Keratinocyte (primary cell): Measurements from ENCODE around the gene SRL. TPM values are rescaled to one million over a fixed set of nuclear protein-coding genes. Genes with fewer than 3 reads are reported as not detected.

ENCODE experiments used
- DNase-seq: peaks from one replicate; pipeline ENCODE4 v3.0.0-alpha.2; 2011; ENCODE audit warnings: low read depth, missing footprints, low spot score
- FAIRE-seq: peaks from 2 replicates; lab custom pipeline; 2011; peaks lifted over from hg19 to GRCh38; lab: Jason Lieb, UNC
- H2AFZ ChIP-seq: 2 replicates; pipeline ENCODE4 v1.6.0; 2012; ENCODE audit warnings: low read length, control low read depth, inconsistent platforms; ENCODE audit not compliant: control insufficient read depth
- H3K27ac ChIP-seq: 2 replicates; pipeline ENCODE4 v1.5.1; 2011; ENCODE audit warnings: low read length; ENCODE audit not compliant: control insufficient read depth, insufficient read depth
- H3K27me3 ChIP-seq: 3 replicates; pipeline ENCODE4 v1.6.0; 2011; ENCODE audit warnings: low read length; ENCODE audit not compliant: control insufficient read depth, insufficient read depth; ENCODE audit errors: extremely low read depth
- H3K36me3 ChIP-seq, 2 experiments: 2 replicates in 1 of 2; 3 replicates in 1 of 2; pipeline ENCODE4 v1.5.1; 2011; ENCODE audit warnings: low read length in 2 of 2, mild to moderate bottlenecking in 1 of 2; ENCODE audit not compliant: control insufficient read depth in 2 of 2, insufficient read depth in 2 of 2; ENCODE audit errors: extremely low read depth in 1 of 2
- H3K4me1 ChIP-seq: 3 replicates; pipeline ENCODE4 v1.5.1; 2011; ENCODE audit warnings: low read length; ENCODE audit not compliant: control insufficient read depth, insufficient read depth; ENCODE audit errors: extremely low read depth
- H3K4me2 ChIP-seq: 3 replicates; pipeline ENCODE4 v1.6.0; 2011; ENCODE audit warnings: low read depth, low read length; ENCODE audit not compliant: control insufficient read depth, insufficient read depth; ENCODE audit errors: extremely low read depth
- H3K4me3 ChIP-seq, 3 experiments: fragments of 200-600 bp in 1 of 3; sonication (generic) in 1 of 3; 2 replicates in 2 of 3; 3 replicates in 1 of 3; pipeline ENCODE4 v1.5.1; 2011 to 2016; ENCODE audit warnings: low read length in 3 of 3, mild to moderate bottlenecking in 3 of 3, control low read depth in 2 of 3, inconsistent platforms in 1 of 3, low read depth in 1 of 3, mixed read lengths in 1 of 3, mixed run types in 1 of 3, moderate library complexity in 1 of 3; ENCODE audit not compliant: control insufficient read depth in 2 of 3, insufficient read depth in 2 of 3; ENCODE audit errors: extremely low read depth in 1 of 3
- H3K79me2 ChIP-seq: 2 replicates; pipeline ENCODE4 v1.6.0; 2012; ENCODE audit warnings: low read length; ENCODE audit not compliant: control insufficient read depth, insufficient read depth
- H3K9ac ChIP-seq: 3 replicates; pipeline ENCODE4 v1.6.0; 2011; ENCODE audit warnings: low read length; ENCODE audit not compliant: control insufficient read depth, insufficient read depth; ENCODE audit errors: extremely low read depth
- H3K9me1 ChIP-seq: 3 replicates; pipeline ENCODE4 v1.6.0; 2011; ENCODE audit warnings: low read length; ENCODE audit not compliant: control insufficient read depth, insufficient read depth; ENCODE audit errors: extremely low read depth
- H3K9me3 ChIP-seq: 2 replicates; pipeline ENCODE4 v1.5.1; 2012; ENCODE audit warnings: low read depth, low read length; ENCODE audit not compliant: control insufficient read depth
- H4K20me1 ChIP-seq: 3 replicates; pipeline ENCODE4 v1.6.0; 2011; ENCODE audit warnings: low read length; ENCODE audit not compliant: control insufficient read depth, insufficient read depth; ENCODE audit errors: extremely low read depth
- CTCF ChIP-seq, 3 experiments: IDR thresholded peaks in 1 of 3; conservative IDR thresholded peaks in 1 of 3; optimal IDR thresholded peaks in 1 of 3; 2 replicates in 2 of 3; 3 replicates in 1 of 3; pipeline versions ENCODE3 to v1.5.1; 2011; ENCODE audit warnings: low read length in 3 of 3, mild to moderate bottlenecking in 3 of 3, moderate library complexity in 2 of 3, control low read depth in 1 of 3, inconsistent platforms in 1 of 3; ENCODE audit not compliant: insufficient read depth in 2 of 3; ENCODE audit errors: extremely low read depth in 1 of 3
- EZH2 ChIP-seq: IDR thresholded peaks from one replicate; pipeline ENCODE4 v1.6.1; 2012; ENCODE audit warnings: inconsistent platforms, mild to moderate bottlenecking, low read length, moderate library complexity
- dilution Hi-C: fragments of 300-500 bp; cut with MboI; formaldehyde crosslinking; loops from one replicate; pipeline ENCODE4 v1.7.0; 2020; ENCODE audit warnings: low sequenced_read_pairs; ENCODE audit not compliant: extremely low pct_ligation_motif_present
- polyA plus RNA-seq, 5 experiments: library from polyadenylated mRNA; depleted of rRNA in 3 of 5; stranded (reverse) in 3 of 5; stranded (forward) in 1 of 5; unstranded in 1 of 5; fragments of >200 nt; gene quantifications; 1 replicate in 1 of 5; 2 replicates in 3 of 5; 3 replicates in 1 of 5; pipeline versions ENCODE4 v1.2.1 to v1.2.3, GENCODE V29; 2011 to 2012; ENCODE audit warnings: missing spikeins in 2 of 5, low read depth in 1 of 5, low replicate concordance in 1 of 5

Gene SRL
- polyA plus RNA-seq, 1 donor (not counting 4 experiments of a cell fraction or from before 2014, with no cell fraction given), result not detected

- H3K9me3 ChIP-seq, result no peaks in the 10 kb centered on the region
- H3K27me3 ChIP-seq, result no peaks in the 10 kb centered on the region
- no peak overlapping the region for H2AFZ ChIP-seq
- peaks cover 21% of the 10 kb centered on the region for H3K4me1 ChIP-seq
- H4K20me1 ChIP-seq, result no peaks in the 10 kb centered on the region
- no peak overlapping the region for H3K4me2 ChIP-seq
- no peaks in the 10 kb centered on the region for H3K9me1 ChIP-seq
- TF ChIP-seq CTCF (optimal IDR thresholded peaks at IDR 0.05 in 1 of 3, IDR thresholded peaks at IDR 0.05 in 1 of 3, conservative IDR thresholded peaks at IDR 0.05 in 1 of 3; ENCODE audit: extremely low read depth in 1 of 3, insufficient read depth in 2 of 3, low read length in 3 of 3), result no peak
- no peak for TF ChIP-seq EZH2
- FAIRE-seq (no peak), DNase-seq (no peak)
- dilution Hi-C loops, result no loop called here
- no peaks in the 10 kb centered on the region for H3K79me2 ChIP-seq
- H3K9ac ChIP-seq, result no peak overlapping the region
- H3K27ac ChIP-seq, result no peak overlapping the region
- H3K4me3 ChIP-seq, result no peak overlapping the region
- no peaks in the 10 kb centered on the region for H3K36me3 ChIP-seq
Measured at GRCh38 chr16:4215106-4215505, 26.8 kb downstream of the SRL start.

GRCh38 chr16:4214215-4214621 lies 27.7 kb downstream of the SRL start:
- Histone ChIP-seq H3K9me3 (no peaks in the 10 kb centered on the region), H3K79me2 (no peaks in the 10 kb centered on the region), H3K9ac (peak overlapping the region; percentile 60), H3K27ac (peak overlapping the region; percentile 85), H3K9me1 (no peaks in the 10 kb centered on the region), H4K20me1 (no peaks in the 10 kb centered on the region), H3K4me3 (peak overlapping the region in 1 of 3 experiments; percentile 23), H3K36me3 (no peaks in the 10 kb centered on the region), H3K27me3 (no peaks in the 10 kb centered on the region), H2AFZ (peak overlapping the region; percentile 82), H3K4me1 (peaks cover 21% of the 10 kb centered on the region), H3K4me2 (peak overlapping the region; percentile 64)
- FAIRE-seq (peak; percentile 96), DNase-seq (peak; percentile 81)
- TF ChIP-seq CTCF (optimal IDR thresholded peaks at IDR 0.05 in 1 of 3, IDR thresholded peaks at IDR 0.05 in 1 of 3, conservative IDR thresholded peaks at IDR 0.05 in 1 of 3; ENCODE audit: extremely low read depth in 1 of 3, insufficient read depth in 2 of 3, low read length in 3 of 3) (no peak), EZH2 (no peak)
- dilution Hi-C loops, result no loop called here
